ENCODE results near the gene COA7. TPM values are rescaled to one million over a fixed set of nuclear protein-coding genes. Genes with fewer than 3 reads are reported as not detected.

COA7 gene
- polyA plus RNA-seq, 10 donors = 14.4 to 20.9 (median 17.2) TPM

DNA sequence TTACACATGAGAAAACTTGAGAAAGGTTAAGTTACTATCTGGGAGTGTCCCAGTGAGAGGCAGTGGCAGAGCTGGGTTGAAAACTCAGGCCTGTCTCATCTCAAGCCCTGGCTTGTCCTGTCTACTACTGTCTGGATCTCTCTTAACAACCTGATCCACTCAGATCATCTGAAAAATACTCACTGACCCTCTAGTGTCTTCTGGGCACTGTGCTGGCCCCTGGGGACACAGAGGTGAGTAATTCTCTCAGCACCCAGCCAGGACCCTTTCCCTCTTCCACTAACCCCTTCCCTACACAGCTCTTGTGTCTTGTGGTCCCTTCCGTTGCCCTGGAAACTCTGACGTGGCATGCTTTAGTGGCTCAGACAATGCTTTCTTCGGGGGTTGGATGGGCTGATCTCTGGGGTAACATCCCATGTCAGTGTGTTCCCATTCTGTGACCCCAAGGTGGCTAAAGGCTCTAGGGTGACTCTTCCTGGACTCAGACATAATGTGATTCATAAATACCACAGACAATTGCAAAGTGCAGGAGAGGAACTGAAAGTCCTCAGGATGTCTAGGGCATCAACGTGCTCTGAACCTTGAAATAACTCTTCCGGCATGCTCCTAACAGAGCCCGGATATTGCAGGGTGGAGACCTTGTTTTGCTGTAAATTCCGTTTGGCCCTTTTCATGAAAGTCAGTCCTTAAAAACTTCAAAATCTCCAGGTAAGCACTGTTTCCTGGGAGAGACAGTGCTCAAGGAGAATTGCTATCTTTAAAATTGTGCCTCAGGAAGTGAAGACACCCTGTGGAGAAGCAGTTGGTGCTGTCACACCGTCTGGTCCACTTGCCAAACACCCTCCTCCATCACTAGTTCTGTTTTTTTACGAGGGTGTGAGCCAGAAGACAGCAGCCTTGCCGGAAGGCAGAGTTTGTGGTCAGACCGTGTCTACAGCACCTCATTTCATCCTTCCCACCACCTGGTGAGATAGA lies 61.1 kb downstream of the COA7 start:
- DNase-seq = peak in 1 of 3 donors; percentile 18

DNA sequence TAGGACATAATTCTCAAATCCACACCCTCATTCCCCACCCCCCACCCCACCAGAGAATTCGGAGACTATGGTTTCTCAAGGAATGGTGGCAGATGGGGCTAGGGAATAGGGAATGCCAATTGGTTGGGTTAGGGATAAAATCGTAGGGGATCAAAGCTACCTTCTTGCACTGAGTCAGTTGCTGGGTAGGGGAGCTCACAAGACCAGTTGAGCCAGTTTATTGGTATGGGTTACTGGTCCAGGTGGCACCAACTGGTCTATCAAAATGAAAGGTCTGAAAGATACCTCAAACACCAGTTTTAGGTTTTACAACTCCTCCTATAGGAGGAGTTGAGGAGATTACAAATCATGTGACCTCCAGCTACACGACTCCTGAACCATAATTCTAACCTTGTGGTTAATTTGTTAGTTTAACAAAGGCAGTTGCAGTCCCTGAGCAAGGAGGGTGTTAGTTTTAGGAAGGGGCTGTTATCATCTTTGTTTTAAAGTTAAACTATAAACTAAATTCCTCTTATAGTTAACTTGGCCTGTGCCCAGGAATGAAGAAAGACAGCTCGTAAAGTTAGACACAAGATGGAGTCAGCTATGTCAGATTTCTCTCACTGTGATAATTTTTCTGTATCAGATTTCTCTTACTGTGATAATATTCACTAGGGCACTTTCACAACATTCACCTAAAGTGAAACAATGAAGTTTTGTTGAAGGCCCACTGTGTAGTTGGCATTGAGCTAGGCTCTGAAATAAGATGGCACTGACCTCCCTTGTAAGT lies 62.6 kb downstream of the COA7 start:
- no peak for DNase-seq

Other genes starting within 250 kb of the COA7 start
- gene TUT4, start 145.3 kb downstream of the COA7 start, polyA plus RNA-seq (ENCODE audit: insufficient read length in 10 of 10) = 100 to 1,000 TPM in 2 of 10 donors, 10 to 100 TPM in 8; 49.6 to 119 (median 72.0) TPM
- 100 to 1,000 TPM; 129 to 150 (median 139) TPM for gene GPX7, start 96.0 kb downstream of the COA7 start, polyA plus RNA-seq (ENCODE audit: insufficient read length in 10 of 10)
- 1 to 10 TPM; 2.5 to 6.8 (median 4.3) TPM for gene SHISAL2A, start 65.2 kb downstream of the COA7 start, polyA plus RNA-seq (ENCODE audit: insufficient read length in 10 of 10)
- 10 to 100 TPM; 26.6 to 45.5 (median 33.8) TPM for gene ZYG11B, start 28.1 kb upstream of the COA7 start, polyA plus RNA-seq (ENCODE audit: insufficient read length in 10 of 10)
- gene ZYG11A, start 144.4 kb upstream of the COA7 start, polyA plus RNA-seq (ENCODE audit: insufficient read length in 10 of 10) = under 1 TPM in 7 of 10 donors, not detected in 3; 0.04 to 0.18 (median 0.07) TPM
- 100 to 1,000 TPM in 2 of 10 donors, 10 to 100 TPM in 8; 35.1 to 126 (median 63.3) TPM for gene ECHDC2, start 223.4 kb upstream of the COA7 start, polyA plus RNA-seq (ENCODE audit: insufficient read length in 10 of 10)
- gene SCP2, start 228.9 kb upstream of the COA7 start, polyA plus RNA-seq (ENCODE audit: insufficient read length in 10 of 10) = 10 to 100 TPM; 70.1 to 96.3 (median 85.2) TPM

Measured in muscle of back (tissue), 11 donors.